Hepatocyte (in vitro differentiated cells): ENCODE data around the gene LYPD4.

ENCODE experiments used
- CTCF ChIP-seq: fragments of 200-600 bp; sonication (generic); IDR thresholded peaks from 2 replicates; pipeline ENCODE4 v1.5.1; 2016; ENCODE audit warnings: antibody characterized with exemption, mild to moderate bottlenecking; ENCODE audit not compliant: poor library complexity
- EZH2 ChIP-seq: fragments of 200-600 bp; sonication (generic); IDR thresholded peaks from 2 replicates; pipeline ENCODE4 v1.6.1; 2016; ENCODE audit warnings: antibody characterized with exemption, mild to moderate bottlenecking, borderline replicate concordance

DNA sequence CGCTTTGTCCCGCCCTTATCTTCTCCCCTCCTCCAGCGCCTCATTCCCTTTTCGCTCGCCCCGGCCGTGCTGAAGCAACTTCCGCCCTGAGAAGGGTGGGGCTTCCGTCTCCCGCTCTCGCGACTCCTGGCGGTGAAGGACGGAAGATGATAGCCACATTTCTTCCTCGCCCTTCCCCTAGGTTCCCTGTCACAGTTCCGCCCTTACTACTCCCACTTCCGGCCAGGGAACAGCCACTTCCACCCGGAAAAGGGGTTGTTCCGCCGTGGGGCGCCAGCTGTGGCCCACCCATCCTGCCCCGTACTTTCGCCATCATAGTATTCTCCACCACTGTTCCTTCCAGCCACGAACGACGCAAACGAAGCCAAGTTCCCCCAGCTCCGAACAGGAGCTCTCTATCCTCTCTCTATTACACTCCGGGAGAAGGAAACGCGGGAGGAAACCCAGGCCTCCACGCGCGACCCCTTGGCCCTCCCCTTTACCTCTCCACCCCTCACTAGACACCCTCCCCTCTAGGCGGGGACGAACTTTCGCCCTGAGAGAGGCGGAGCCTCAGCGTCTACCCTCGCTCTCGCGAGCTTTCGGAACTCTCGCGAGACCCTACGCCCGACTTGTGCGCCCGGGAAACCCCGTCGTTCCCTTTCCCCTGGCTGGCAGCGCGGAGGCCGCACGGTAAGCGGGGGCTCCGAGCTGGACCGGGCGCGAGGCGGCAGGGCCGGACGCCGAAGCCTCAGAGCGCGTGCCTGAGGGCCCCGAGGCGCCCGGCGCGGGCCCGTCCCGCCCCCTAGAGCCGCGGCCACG lies 15.3 kb upstream of the LYPD4 start, which contains the start of gene RPS19:
- TF ChIP-seq CTCF (peak; percentile 49), EZH2 (no peak)
